Measurements from ENCODE around the gene GPR32. TPM values are rescaled to one million over a fixed set of nuclear protein-coding genes. Genes with fewer than 3 reads are reported as not detected.

Gene GPR32
- total RNA-seq, 8 experiments from 2014 or later = 0.11 to 0.41 (median 0.38) TPM; not detected in 5

- H3K4me1 ChIP-seq (replicated peaks in 1 of 2) = peaks cover 0 to 2% of the 10 kb centered on the region in 2 donors
- in situ Hi-C loops (cut with MboI; ENCODE audit: low pct_unique_long_range_greater_than_20kb in 2 of 9, low sequenced_read_pairs in 9 of 9, unreplicated experiment in 9 of 9) = loop anchor here in 8 of 9 experiments (10.0 to 25.0 kb wide), 3 partner anchors 255 to 430 kb away; partner anchors contain the start of gene NAPSA (in 6 of the 8)
- H3K27ac ChIP-seq = no peak overlapping the region
- H3K4me3 ChIP-seq = no peak overlapping the region
- 60 to 100% (median 97%) methylated on average over 1 to 7 of the region's 13 CpGs; no CpG with 5 or more reads in 1 of the 10 experiments for WGBS, 10 experiments
- peak in 1 of 8 experiments; percentile 0 for ATAC-seq (replicated peaks in 6 of 8)
These were observed 22.3 kb downstream of the GPR32 start for GRCh38 chr19:50792272-50793250.

GRCh38 chr19:50793558-50794065 is 23.3 kb downstream of the GPR32 start:
- no peak overlapping the region for H3K4me3 ChIP-seq
- in situ Hi-C loops (cut with MboI; ENCODE audit: low pct_unique_long_range_greater_than_20kb in 2 of 9, low sequenced_read_pairs in 9 of 9, unreplicated experiment in 9 of 9) = loop anchor here in 8 of 9 experiments (10.0 to 25.0 kb wide), 3 partner anchors 256 to 431 kb away; partner anchors contain the start of gene NAPSA (in 6 of the 8)
- H3K4me1 ChIP-seq (replicated peaks in 1 of 2) = peaks cover 0 to 2% of the 10 kb centered on the region in 2 donors
- no peak overlapping the region for H3K27ac ChIP-seq
- 30 to 90% (median 73%) methylated on average over 2 to 4 of the region's 11 CpGs; no CpG with 5 or more reads in 7 of the 10 experiments for WGBS, 10 experiments
- peak in 1 of 8 experiments; percentile 3 for ATAC-seq (replicated peaks in 6 of 8)

- 0 to 100% (median 73%) methylated on average over 1 to 5 of the region's 16 CpGs; no CpG with 5 or more reads in 2 of the 10 experiments for WGBS, 10 experiments
- in situ Hi-C loops (cut with MboI; ENCODE audit: low pct_unique_long_range_greater_than_20kb in 2 of 9, low sequenced_read_pairs in 9 of 9, unreplicated experiment in 9 of 9) = loop anchor here in 8 of 9 experiments (10.0 to 25.0 kb wide), 3 partner anchors 257 to 432 kb away; partner anchors contain the start of gene NAPSA (in 6 of the 8)
- ATAC-seq (replicated peaks in 6 of 8) = peak in 3 of 8 experiments; percentile 8 to 40 (median 39)
- no peak overlapping the region for H3K4me3 ChIP-seq
- peaks cover 0 to 2% of the 10 kb centered on the region in 2 donors for H3K4me1 ChIP-seq (replicated peaks in 1 of 2)
- H3K27ac ChIP-seq = no peak overlapping the region
These were observed 24.0 kb downstream of the GPR32 start for GRCh38 chr19:50794074-50794875.

GRCh38 chr19:50794876-50795663 is 24.8 kb downstream of the GPR32 start:
- ATAC-seq (replicated peaks in 6 of 8) = peak in 4 of 8 experiments; percentile 10 to 18 (median 14)
- in situ Hi-C loops (cut with MboI; ENCODE audit: low pct_unique_long_range_greater_than_20kb in 2 of 9, low sequenced_read_pairs in 9 of 9, unreplicated experiment in 9 of 9) = loop anchor here in 8 of 9 experiments (10.0 to 25.0 kb wide), 3 partner anchors 258 to 433 kb away; partner anchors contain the start of gene NAPSA (in 6 of the 8)
- no peak overlapping the region for H3K4me3 ChIP-seq
- peaks cover 0 to 2% of the 10 kb centered on the region in 2 donors for H3K4me1 ChIP-seq (replicated peaks in 1 of 2)
- no peak overlapping the region for H3K27ac ChIP-seq
- WGBS, 10 experiments = 90 to 100% methylated on average over 2 to 3 of the region's 18 CpGs; no CpG with 5 or more reads in 8 of the 10 experiments

- no peak overlapping the region for H3K27ac ChIP-seq
- H3K4me1 ChIP-seq (replicated peaks in 1 of 2) = peaks cover 0 to 2% of the 10 kb centered on the region in 2 donors
- 71 to 100% (median 87%) methylated on average over 3 to 4 of the region's 4 CpGs; no CpG with 5 or more reads in 5 of the 10 experiments for WGBS, 10 experiments
- no peak for ATAC-seq (replicated peaks in 6 of 8)
- H3K4me3 ChIP-seq = no peak overlapping the region
- in situ Hi-C loops (cut with MboI; ENCODE audit: low pct_unique_long_range_greater_than_20kb in 2 of 9, low sequenced_read_pairs in 9 of 9, unreplicated experiment in 9 of 9) = loop anchor here in 8 of 9 experiments (10.0 to 25.0 kb wide), 3 partner anchors 258 to 433 kb away; partner anchors contain the start of gene NAPSA (in 6 of the 8)
These were observed 25.4 kb downstream of the GPR32 start for GRCh38 chr19:50795664-50796073.

GRCh38 chr19:50796128-50796633 is 25.9 kb downstream of the GPR32 start:
- 80 to 100% (median 90%) methylated on average over 1 to 3 of the region's 9 CpGs; no CpG with 5 or more reads in 3 of the 10 experiments for WGBS, 10 experiments
- peaks cover 0 to 2% of the 10 kb centered on the region in 2 donors for H3K4me1 ChIP-seq (replicated peaks in 1 of 2)
- H3K4me3 ChIP-seq = no peak overlapping the region
- in situ Hi-C loops (cut with MboI; ENCODE audit: low pct_unique_long_range_greater_than_20kb in 2 of 9, low sequenced_read_pairs in 9 of 9, unreplicated experiment in 9 of 9) = loop anchor here in 8 of 9 experiments (10.0 to 25.0 kb wide), 3 partner anchors 259 to 434 kb away; partner anchors contain the start of gene NAPSA (in 6 of the 8)
- peak in 1 of 8 experiments; percentile 11 for ATAC-seq (replicated peaks in 6 of 8)
- no peak overlapping the region for H3K27ac ChIP-seq

- peaks cover 0 to 2% of the 10 kb centered on the region in 2 donors for H3K4me1 ChIP-seq (replicated peaks in 1 of 2)
- in situ Hi-C loops (cut with MboI; ENCODE audit: low pct_unique_long_range_greater_than_20kb in 2 of 9, low sequenced_read_pairs in 9 of 9, unreplicated experiment in 9 of 9) = loop anchor here in 8 of 9 experiments (10.0 to 25.0 kb wide), 3 partner anchors 260 to 435 kb away; partner anchors contain the start of gene NAPSA (in 6 of the 8)
- peak in 2 of 8 experiments; percentile 4 to 19 for ATAC-seq (replicated peaks in 6 of 8)
- 60 to 100% (median 100%) methylated on average over 1 to 7 of the region's 8 CpGs; no CpG with 5 or more reads in 4 of the 10 experiments for WGBS, 10 experiments
- no peak overlapping the region for H3K27ac ChIP-seq
- H3K4me3 ChIP-seq = no peak overlapping the region
These were observed 26.6 kb downstream of the GPR32 start for GRCh38 chr19:50796634-50797428.

GRCh38 chr19:50797429-50797780 is 27.1 kb downstream of the GPR32 start:
- no peak overlapping the region for H3K27ac ChIP-seq
- WGBS, 10 experiments = 70 to 100% (median 100%) methylated on average over 1 to 4 of the region's 7 CpGs; no CpG with 5 or more reads in 4 of the 10 experiments
- ATAC-seq (replicated peaks in 6 of 8) = no peak

GRCh38 chr19:50797781-50798658 is 27.8 kb downstream of the GPR32 start:
- in situ Hi-C loops (cut with MboI; ENCODE audit: low pct_unique_long_range_greater_than_20kb in 2 of 9, low sequenced_read_pairs in 9 of 9, unreplicated experiment in 9 of 9) = loop anchor here in 8 of 9 experiments (10.0 to 25.0 kb wide), 3 partner anchors 261 to 436 kb away; partner anchors contain the start of gene NAPSA (in 6 of the 8)
- ATAC-seq (replicated peaks in 6 of 8) = peak in 5 of 8 experiments; percentile 4 to 23 (median 12)
- 80 to 100% (median 86%) methylated on average over 1 to 2 of the region's 18 CpGs; no CpG with 5 or more reads in 5 of the 10 experiments for WGBS, 10 experiments
- Histone ChIP-seq H3K4me1 (replicated peaks in 1 of 2) (peaks cover 3 to 7% of the 10 kb centered on the region in 2 donors), H3K4me3 (no peak overlapping the region), H3K27ac (no peak overlapping the region)

More at GRCh38 chr19:50797429-50797780, 27.1 kb downstream of the GPR32 start:
- H3K4me1 ChIP-seq (replicated peaks in 1 of 2) = peaks cover 0 to 2% of the 10 kb centered on the region in 2 donors
- in situ Hi-C loops (cut with MboI; ENCODE audit: low pct_unique_long_range_greater_than_20kb in 2 of 9, low sequenced_read_pairs in 9 of 9, unreplicated experiment in 9 of 9) = loop anchor here in 8 of 9 experiments (10.0 to 25.0 kb wide), 3 partner anchors 260 to 435 kb away; partner anchors contain the start of gene NAPSA (in 6 of the 8)
- no peak overlapping the region for H3K4me3 ChIP-seq

All from motor neuron (in vitro differentiated cells).